Inflammatory macrophage treated with lipopolysaccharide for 1 hour (primary cell): ENCODE data around the gene ZIM2.

ENCODE experiments used
- DNase-seq, 2 donors: peaks; one replicate each; pipeline ENCODE4 v3.0.0-alpha.2; 2020 to 2022

Gene ZIM2

GRCh38 chr19:56838909-56839651, 1.4 kb downstream of the ZIM2 start:
- DNase-seq = peak; percentile 74 to 88

GRCh38 chr19:56838024-56838908, 2.3 kb downstream of the ZIM2 start:
- DNase-seq = peak; percentile 32 to 63

GRCh38 chr19:56837492-56838023, 3.0 kb downstream of the ZIM2 start:
- peak; percentile 12 to 65 for DNase-seq

- peak in 1 of 2 donors; percentile 5 for DNase-seq
Measured at GRCh38 chr19:56837004-56837403, 3.5 kb downstream of the ZIM2 start.

- no peak for DNase-seq
Measured at GRCh38 chr19:56836059-56836458, 4.5 kb downstream of the ZIM2 start.

GRCh38 chr19:56835401-56835800, 5.1 kb downstream of the ZIM2 start:
- no peak for DNase-seq

- DNase-seq = no peak
Measured at GRCh38 chr19:56834564-56835375, 5.8 kb downstream of the ZIM2 start.

- DNase-seq = no peak
Measured at GRCh38 chr19:56832352-56832928, 8.1 kb downstream of the ZIM2 start.

GRCh38 chr19:56831255-56831654, 9.3 kb downstream of the ZIM2 start:
- DNase-seq = no peak

GRCh38 chr19:56829596-56829995, 10.9 kb downstream of the ZIM2 start:
- no peak for DNase-seq

- no peak for DNase-seq
Measured at GRCh38 chr19:56827708-56828107, 12.8 kb downstream of the ZIM2 start.

- DNase-seq = no peak
Measured at GRCh38 chr19:56823956-56824355, 16.6 kb downstream of the ZIM2 start.

GRCh38 chr19:56823417-56823816, 17.1 kb downstream of the ZIM2 start:
- DNase-seq = no peak

- DNase-seq = no peak
Measured at GRCh38 chr19:56822755-56823154, 17.8 kb downstream of the ZIM2 start.

- no peak for DNase-seq
Measured at GRCh38 chr19:56821675-56822074, 18.9 kb downstream of the ZIM2 start.

- no peak for DNase-seq
Measured at GRCh38 chr19:56821209-56821608, 19.3 kb downstream of the ZIM2 start.

- DNase-seq = no peak
Measured at GRCh38 chr19:56819166-56819565, 21.4 kb downstream of the ZIM2 start.

GRCh38 chr19:56814656-56815055, 25.9 kb downstream of the ZIM2 start:
- DNase-seq = no peak

- DNase-seq = no peak
Measured at GRCh38 chr19:56813531-56813930, 27.0 kb downstream of the ZIM2 start.

- DNase-seq = no peak
Measured at GRCh38 chr19:56811480-56811879, 29.0 kb downstream of the ZIM2 start.

- no peak for DNase-seq
Measured at GRCh38 chr19:56810260-56810659, 30.3 kb downstream of the ZIM2 start.

GRCh38 chr19:56808717-56809392, 31.7 kb downstream of the ZIM2 start:
- DNase-seq = no peak
